BLaER1 (cell line): Measurements from ENCODE around the gene MAL.
"Not testable (repeated sequence)": the region's sequence is repeated elsewhere in the genome, so short reads cannot be mapped to it uniquely, and the experiment has no call there.

Experiments
- H3K27ac ChIP-seq: shearing (Covaris generic); formaldehyde crosslinking; 2 replicates; pipeline ENCODE4 v1.8.1; 2022
- H3K27me3 ChIP-seq: shearing (Covaris generic); formaldehyde crosslinking; 2 replicates; pipeline ENCODE4 v1.8.1; 2022
- H3K36me3 ChIP-seq: shearing (Covaris generic); formaldehyde crosslinking; 2 replicates; pipeline ENCODE4 v1.8.1; 2022
- H3K4me1 ChIP-seq: shearing (Covaris generic); formaldehyde crosslinking; 2 replicates; pipeline ENCODE4 v1.8.1; 2022
- H3K4me2 ChIP-seq: shearing (Covaris generic); formaldehyde crosslinking; 2 replicates; pipeline ENCODE4 v1.8.1; 2022
- H3K4me3 ChIP-seq: shearing (Covaris generic); formaldehyde crosslinking; 2 replicates; pipeline ENCODE4 v1.8.1; 2022
- H3K9ac ChIP-seq: shearing (Covaris generic); formaldehyde crosslinking; 2 replicates; pipeline ENCODE4 v1.8.1; 2022
- H3K9me3 ChIP-seq: shearing (Covaris generic); formaldehyde crosslinking; 2 replicates; pipeline ENCODE4 v1.8.1; 2022
- H4K20me1 ChIP-seq: shearing (Covaris generic); formaldehyde crosslinking; 2 replicates; pipeline ENCODE4 v1.8.1; 2022
- Cebpa-rat ChIP-seq: shearing (Covaris generic); IDR thresholded peaks from 2 replicates; pipeline ENCODE4 v1.8.1; 2022

The MAL gene

GRCh38 chr2:95082477-95082876 lies 57.0 kb downstream of the MAL start:
- Histone ChIP-seq H3K9me3 (no peaks in the 10 kb centered on the region), H3K27me3 (no peaks in the 10 kb centered on the region), H3K27ac (no peak overlapping the region), H3K4me1 (peaks cover 12% of the 10 kb centered on the region), H3K4me3 (no peak overlapping the region), H3K36me3 (peaks cover 32% of the 10 kb centered on the region), H3K9ac (no peak overlapping the region), H3K4me2 (no peak overlapping the region), H4K20me1 (no peaks in the 10 kb centered on the region)
- no peak for TF ChIP-seq Cebpa-rat

GRCh38 chr2:95086017-95086416 lies 60.5 kb downstream of the MAL start:
- no peaks in the 10 kb centered on the region for H3K4me1 ChIP-seq
- no peak overlapping the region for H3K4me2 ChIP-seq
- no peaks in the 10 kb centered on the region for H3K27me3 ChIP-seq
- H4K20me1 ChIP-seq, result no peaks in the 10 kb centered on the region
- H3K27ac ChIP-seq, result no peak overlapping the region
- H3K4me3 ChIP-seq, result no peak overlapping the region
- H3K36me3 ChIP-seq, result peaks cover 63% of the 10 kb centered on the region
- no peak for TF ChIP-seq Cebpa-rat
- H3K9ac ChIP-seq, result no peak overlapping the region
- no peaks in the 10 kb centered on the region for H3K9me3 ChIP-seq

GRCh38 chr2:95087379-95087778 lies 61.9 kb downstream of the MAL start:
- Histone ChIP-seq H3K4me1 (no peaks in the 10 kb centered on the region), H3K9ac (no peak overlapping the region), H3K9me3 (no peaks in the 10 kb centered on the region), H3K4me3 (no peak overlapping the region), H3K27me3 (no peaks in the 10 kb centered on the region), H3K4me2 (no peak overlapping the region), H3K27ac (no peak overlapping the region), H3K36me3 (peaks cover 76% of the 10 kb centered on the region), H4K20me1 (no peaks in the 10 kb centered on the region; the same call in 1 of the 2 replicates)
- no peak for TF ChIP-seq Cebpa-rat

GRCh38 chr2:95091885-95092555 lies 66.5 kb downstream of the MAL start:
- H3K9me3 ChIP-seq, result no peaks in the 10 kb centered on the region; the same call in 1 of the 2 replicates
- H4K20me1 ChIP-seq, result no peaks in the 10 kb centered on the region; the same call in 1 of the 2 replicates
- no peak overlapping the region for H3K4me2 ChIP-seq
- H3K36me3 ChIP-seq, result peaks cover 83% of the 10 kb centered on the region
- no peak overlapping the region for H3K9ac ChIP-seq
- no peak overlapping the region for H3K4me3 ChIP-seq
- no peaks in the 10 kb centered on the region for H3K27me3 ChIP-seq
- H3K27ac ChIP-seq, result no peak overlapping the region
- TF ChIP-seq Cebpa-rat, result no peak
- H3K4me1 ChIP-seq, result no peaks in the 10 kb centered on the region

- H3K4me1 ChIP-seq, H3K27me3 ChIP-seq, H3K4me3 ChIP-seq, H4K20me1 ChIP-seq, H3K9ac ChIP-seq, H3K27ac ChIP-seq, H3K4me2 ChIP-seq: not testable (repeated sequence)
- Histone ChIP-seq H3K9me3 (peaks cover 25% of the 10 kb centered on the region; the same call in 1 of the 2 replicates), H3K36me3 (peaks cover 84% of the 10 kb centered on the region)
Measured at GRCh38 chr2:95098273-95098672, 72.8 kb downstream of the MAL start.

- Histone ChIP-seq H4K20me1 (no peaks in the 10 kb centered on the region; the same call in 1 of the 2 replicates), H3K9ac (no peak overlapping the region), H3K27ac (no peak overlapping the region), H3K4me3 (no peak overlapping the region), H3K4me2 (no peak overlapping the region), H3K36me3 (peaks cover 79% of the 10 kb centered on the region), H3K27me3 (no peaks in the 10 kb centered on the region), H3K9me3 (peaks cover 25% of the 10 kb centered on the region; the same call in 1 of the 2 replicates), H3K4me1 (no peaks in the 10 kb centered on the region)
- TF ChIP-seq Cebpa-rat, result no peak
Measured at GRCh38 chr2:95099910-95100309, 74.4 kb downstream of the MAL start.
